HG03066 (cell line): Measurements from ENCODE around the gene SYNPO.
A peak's percentile ranks its signal among the peaks of the same experiment; 100 is the strongest.

ENCODE experiments used
- ATAC-seq: cut with Tn5 transposase; IDR thresholded peaks from one replicate; pipeline ENCODE4 v1.9.1; 2021; ENCODE audit warnings: low read depth; ENCODE audit not compliant: unreplicated experiment

Gene SYNPO

GRCh38 chr5:150653762-150654556 lies 13.5 kb downstream of the SYNPO start:
- no peak for ATAC-seq

DNA sequence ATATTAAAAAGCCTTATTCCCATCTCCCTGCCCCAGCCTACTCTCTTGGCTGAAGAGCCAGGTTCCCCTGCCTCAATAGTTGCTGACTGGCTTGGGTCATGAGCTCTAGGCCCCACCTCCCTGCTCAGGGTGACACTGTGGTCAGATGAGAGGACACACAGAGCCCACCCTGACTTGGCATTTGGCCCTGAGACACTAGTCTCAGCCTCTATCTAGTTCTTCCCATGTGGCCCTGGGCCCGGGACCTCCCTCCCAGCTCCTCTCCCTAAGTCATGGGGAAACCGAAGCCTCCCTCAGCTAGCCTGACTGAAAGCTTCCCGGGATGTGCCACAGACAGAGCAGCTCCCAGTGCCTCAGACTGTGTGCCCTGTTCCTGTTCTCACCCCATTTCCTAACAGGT lies 14.8 kb downstream of the SYNPO start:
- ATAC-seq = no peak

DNA sequence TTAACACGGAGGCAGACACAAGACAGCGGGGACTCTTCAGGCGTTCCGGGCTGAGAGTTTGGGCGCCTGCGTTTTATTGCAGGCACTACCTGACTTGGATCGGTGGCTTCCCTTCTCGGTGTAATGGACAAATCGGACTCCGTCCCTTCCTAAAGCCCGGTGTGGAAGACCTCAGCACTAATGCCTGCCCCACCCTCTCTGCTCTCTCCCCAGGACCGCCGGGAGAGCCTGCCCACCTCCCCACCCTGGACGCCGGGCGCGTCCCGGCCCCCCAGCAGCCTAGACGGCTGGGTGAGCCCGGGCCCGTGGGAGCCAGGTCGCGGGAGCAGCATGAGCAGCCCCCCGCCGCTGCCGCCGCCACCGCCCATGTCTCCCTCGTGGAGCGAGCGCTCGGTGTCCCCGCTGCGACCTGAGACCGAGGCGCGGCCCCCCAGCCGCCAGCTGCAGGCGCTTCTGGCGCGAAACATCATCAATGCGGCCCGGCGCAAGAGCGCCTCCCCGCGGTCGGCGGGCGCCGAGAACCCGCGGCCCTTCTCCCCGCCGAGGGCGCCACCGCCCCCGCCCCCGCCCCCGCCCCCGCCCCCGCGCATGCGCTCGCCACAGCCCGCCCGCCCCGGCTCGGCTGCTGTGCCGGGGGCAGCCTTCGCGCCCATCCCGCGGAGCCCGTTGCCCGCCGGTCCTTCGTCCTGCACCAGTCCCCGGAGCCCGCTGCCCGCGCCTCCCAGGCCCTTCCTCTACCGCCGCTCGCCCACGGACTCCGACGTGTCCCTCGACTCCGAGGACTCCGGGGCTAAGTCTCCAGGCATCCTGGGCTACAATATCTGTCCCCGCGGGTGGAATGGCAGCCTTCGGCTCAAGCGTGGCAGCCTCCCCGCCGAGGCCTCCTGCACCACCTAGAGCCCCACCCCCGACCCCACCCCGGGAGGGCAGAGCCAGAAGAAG lies 16.0 kb downstream of the SYNPO start:
- ATAC-seq = peak; percentile 77

DNA sequence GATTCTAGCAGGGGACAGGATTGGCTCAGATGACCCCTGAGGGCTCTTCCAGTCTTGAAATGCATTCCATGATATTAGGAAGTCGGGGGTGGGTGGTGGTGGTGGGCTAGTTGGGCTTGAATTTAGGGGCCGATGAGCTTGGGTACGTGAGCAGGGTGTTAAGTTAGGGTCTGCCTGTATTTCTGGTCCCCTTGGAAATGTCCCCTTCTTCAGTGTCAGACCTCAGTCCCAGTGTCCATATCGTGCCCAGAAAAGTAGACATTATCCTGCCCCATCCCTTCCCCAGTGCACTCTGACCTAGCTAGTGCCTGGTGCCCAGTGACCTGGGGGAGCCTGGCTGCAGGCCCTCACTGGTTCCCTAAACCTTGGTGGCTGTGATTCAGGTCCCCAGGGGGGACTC lies 17.7 kb downstream of the SYNPO start:
- no peak for ATAC-seq

GRCh38 chr5:150658699-150659265 lies 18.3 kb downstream of the SYNPO start:
- ATAC-seq = no peak

DNA sequence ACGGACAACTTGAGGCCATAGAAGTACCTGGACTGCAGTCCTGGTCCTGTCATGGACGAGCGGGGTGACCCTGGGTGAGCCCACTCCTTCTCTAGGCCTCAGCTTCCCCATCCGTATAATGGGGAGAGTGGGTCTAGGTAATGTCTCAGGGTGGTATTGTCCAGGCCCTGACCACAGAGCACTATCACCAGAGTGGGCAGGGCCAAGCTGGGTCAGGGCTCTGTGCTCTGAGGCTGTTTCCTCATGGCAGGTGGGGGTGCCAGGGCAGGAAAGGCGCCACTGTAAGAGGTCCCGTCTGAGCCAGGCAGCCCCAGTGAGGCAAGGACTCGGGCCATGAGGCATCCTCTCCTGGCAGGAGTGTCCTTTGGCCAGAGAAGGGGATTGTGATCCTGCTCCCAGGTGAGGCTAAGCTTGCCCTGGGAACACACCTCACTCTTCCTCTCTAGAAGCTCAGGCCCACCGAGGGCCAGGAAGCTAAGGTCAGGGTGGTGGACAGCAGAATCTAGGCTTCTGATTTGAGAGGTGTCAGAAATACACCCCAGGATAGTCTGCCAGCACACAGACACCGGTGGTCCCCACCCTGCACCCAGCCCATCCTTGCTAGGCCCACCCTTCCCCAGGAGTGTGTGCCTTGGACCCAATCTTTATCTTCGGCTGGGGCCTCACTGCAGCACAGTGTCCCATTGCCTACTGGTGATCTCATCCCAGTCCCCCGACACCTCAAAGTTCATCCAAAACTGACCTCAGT lies 19.1 kb downstream of the SYNPO start:
- no peak for ATAC-seq

DNA sequence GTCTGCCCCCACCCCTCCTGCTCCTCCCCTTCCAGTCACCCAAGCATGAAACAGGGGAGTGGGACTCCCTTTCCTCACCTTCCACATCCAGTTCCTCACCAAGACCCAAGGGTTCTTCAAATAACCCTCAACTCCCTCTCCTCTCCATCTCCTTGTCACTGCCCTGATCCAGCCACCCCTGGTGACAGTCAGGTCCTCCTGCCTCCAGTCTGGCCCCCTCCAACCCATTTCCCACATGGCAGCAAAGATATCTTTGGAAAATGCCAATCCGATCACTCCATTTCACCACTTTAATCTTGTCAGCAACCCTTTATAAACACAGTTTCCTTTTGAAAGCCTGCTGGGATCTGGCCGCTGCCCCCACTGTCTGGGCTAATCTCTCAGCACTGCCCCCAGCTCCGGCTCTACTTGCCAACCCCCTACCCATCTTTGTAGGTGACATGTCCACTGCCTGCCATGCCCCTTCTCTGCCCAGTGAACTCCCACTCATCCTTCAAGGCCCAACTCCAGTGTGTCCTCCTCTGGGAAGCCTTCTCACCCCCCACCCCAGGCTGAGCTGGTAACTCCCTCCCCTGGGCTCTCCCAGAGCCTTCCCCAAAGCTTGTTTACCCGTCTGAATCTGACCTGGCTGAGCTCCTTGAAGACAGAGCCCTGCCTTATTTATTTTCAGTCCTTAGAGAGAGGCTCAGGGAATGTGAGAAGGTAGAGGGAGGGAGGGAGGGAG lies 19.8 kb downstream of the SYNPO start:
- ATAC-seq = no peak

DNA sequence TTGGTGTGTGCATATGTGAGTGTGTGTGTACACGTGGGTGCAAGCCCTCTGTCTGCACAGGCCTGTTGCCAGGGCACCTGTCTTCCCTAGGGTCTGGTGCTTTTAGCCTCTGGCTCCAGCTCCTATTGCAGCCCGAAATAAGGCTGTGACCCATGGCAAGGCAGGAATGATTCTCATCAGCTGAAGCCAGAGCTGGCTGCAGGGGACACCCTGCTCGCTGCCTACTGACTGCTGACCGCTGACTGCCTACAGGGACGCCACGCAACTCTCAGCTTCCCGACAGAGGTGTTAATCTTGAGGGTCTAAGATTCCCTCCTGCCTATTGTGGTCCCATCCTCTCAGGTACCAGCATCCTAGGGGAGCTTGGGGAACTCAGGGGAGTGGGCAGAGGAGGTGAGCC lies 20.6 kb downstream of the SYNPO start, which contains the start of gene MYOZ3:
MYOZ3 (plus strand) TSS at position 166 of the 400 bp plus-strand sequence. CDS start 1,691 bp downstream, outside the sequence.
- no peak for ATAC-seq

DNA sequence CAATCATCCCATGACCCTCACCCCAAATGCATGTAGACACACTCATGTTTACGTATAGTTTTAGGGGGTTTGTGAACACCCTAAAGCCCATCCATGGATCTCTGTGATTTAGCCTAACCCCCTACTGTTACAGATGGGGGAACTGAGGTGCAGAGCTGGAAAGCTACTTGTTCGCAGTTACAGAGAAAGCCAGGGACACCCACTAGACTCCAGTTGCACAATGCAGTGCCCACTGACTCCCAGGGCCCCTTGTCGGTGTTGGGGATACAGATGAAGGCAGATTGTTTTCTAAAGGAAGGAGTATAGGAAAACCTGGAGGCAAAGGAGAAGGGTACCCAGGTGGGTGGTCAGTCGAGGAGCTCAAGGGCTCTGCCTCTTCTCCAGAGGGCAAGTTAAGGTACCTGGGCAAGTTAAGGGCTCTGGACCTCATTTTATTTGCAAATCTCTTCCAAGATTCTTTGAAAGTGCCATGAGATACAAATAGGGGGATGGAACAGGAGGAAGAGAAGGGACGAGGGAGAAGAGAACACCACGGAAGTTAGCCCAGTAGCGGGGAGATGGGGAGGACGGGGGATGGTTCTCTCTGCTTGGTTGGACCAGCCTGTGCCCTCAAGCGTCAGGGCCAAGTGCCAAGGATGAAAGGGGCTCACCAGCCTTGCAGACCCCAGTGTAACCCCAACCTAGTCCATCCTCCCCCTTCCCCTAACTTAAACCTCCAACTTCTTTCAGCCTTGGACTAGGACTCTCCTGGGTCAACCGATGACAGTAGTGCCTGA lies 21.5 kb downstream of the SYNPO start:
- no peak for ATAC-seq

DNA sequence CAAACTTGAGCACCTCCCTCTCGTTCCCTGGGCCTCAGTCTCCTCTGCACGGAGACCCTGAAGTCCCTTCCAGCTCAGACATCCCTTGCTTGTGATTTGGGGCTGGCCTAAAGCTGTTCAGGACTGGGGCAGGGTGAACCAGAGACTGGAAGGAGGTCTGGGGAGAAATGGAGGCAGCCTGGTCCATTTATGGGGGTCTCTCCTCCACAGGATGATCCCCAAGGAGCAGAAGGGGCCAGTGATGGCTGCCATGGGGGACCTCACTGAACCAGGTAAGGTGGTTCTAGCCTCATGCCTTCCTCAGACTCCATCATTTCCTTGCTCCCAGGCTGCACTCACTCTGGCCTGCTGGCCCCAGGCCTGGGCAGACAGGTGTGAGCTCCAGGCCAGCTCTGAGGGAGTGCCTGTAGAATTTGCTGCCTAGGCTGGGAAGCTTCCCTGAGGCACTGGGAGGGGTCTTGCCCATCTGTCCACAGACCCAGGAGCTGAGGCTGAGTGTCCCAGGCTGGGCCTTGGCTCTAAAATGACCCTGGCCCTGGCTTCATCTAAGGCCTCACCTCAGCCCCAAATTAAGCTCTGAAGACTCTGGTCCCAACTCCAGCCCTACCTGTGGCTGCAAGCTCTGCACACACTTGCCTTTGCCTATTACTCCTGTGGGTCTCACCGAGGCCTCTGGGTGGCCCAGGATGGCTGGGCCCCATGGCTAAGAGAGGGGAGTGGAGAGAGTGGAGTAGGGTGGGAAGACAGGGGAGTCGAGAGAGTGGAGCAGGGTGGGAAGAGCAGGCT lies 22.5 kb downstream of the SYNPO start:
- no peak for ATAC-seq

- no peak for ATAC-seq
These were observed 23.5 kb downstream of the SYNPO start for GRCh38 chr5:150663936-150664335.

- no peak for ATAC-seq
These were observed 24.6 kb downstream of the SYNPO start for GRCh38 chr5:150665044-150665443.

DNA sequence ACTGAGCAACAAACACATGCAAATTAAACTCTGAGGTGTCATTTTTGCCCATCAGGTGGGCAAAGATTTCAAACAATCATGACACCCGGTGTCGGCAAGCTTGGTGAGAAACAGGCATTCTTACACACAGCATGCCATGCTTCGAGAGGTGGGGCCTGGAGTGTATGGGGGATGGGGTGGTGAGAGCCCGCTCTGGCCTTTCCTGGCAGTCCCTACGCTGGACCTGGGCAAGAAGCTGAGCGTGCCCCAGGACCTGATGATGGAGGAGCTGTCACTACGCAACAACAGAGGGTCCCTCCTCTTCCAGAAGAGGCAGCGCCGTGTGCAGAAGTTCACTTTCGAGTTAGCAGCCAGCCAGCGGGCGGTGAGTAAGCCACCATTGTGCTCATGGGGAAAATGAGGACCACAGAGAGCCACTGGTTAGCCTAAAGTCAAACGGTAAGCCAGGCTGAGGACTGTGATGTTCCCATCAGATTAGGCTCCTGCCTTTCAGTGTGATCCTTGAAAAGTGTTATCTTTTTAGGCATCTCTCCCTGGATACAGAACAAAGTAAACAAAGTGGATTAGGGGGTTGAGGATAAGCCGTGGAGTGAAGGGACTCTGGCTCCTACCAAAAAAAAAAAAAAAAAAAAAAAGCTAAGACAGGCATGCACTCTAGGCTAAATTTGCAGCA lies 30.0 kb downstream of the SYNPO start:
- no peak for ATAC-seq

DNA sequence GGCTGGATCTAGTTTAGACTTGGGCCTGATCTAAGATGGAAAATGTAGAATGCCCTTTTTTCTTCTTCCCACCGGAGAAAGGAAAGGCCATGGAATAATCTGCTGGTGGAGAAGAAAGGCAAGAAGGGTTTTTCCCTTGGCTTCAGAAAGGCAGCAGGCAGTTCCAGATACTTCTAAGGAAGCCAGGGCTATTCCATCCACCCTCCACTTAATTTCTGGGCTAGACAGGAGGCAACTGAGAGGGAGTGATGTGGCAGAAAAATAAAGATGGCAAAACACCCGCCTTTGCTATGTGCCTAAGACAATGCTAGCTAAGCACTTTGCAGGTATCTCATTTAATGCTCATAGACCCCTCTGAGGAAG lies 30.5 kb downstream of the SYNPO start:
- no peak for ATAC-seq

DNA sequence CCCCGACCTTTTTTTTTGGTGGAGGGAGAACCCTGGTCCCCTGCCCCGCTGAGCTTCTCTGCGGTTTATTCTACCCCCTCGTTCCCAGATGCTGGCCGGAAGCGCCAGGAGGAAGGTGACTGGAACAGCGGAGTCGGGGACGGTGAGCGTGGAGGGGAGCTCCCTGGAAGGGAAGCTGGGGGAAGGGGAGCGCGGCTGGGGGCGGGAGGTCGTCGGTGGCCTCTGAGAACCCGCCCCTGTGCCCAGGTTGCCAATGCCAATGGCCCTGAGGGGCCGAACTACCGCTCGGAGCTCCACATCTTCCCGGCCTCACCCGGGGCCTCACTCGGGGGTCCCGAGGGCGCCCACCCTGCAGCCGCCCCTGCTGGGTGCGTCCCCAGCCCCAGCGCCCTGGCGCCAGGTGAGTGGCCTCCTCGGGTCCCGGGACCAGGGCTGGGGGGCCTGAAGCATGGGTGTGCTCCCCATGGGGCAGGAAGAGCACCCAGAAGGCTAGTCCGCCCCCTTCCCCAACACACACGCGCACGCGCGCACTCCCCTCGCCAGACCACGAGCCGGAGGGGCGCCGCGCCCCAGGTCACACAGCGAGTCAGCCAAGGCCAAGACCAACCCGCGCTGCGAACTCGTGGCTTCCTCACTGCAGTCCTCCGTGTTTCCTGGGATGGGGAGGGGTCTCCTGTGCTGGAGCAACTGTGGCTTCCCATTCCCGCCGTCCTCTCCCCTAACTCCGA lies 31.2 kb downstream of the SYNPO start:
- ATAC-seq = peak; percentile 25

- ATAC-seq = peak; percentile 52
These were observed 31.9 kb downstream of the SYNPO start for GRCh38 chr5:150672237-150672883.

- no peak for ATAC-seq
These were observed 32.4 kb downstream of the SYNPO start for GRCh38 chr5:150672884-150673275.
